Measurements from ENCODE around the gene SULT1E1. TPM values are rescaled to one million over a fixed set of nuclear protein-coding genes. Genes with fewer than 3 reads are reported as not detected.

Gene SULT1E1
- total RNA-seq, 2 experiments from 2014 or later, result not detected

DNA sequence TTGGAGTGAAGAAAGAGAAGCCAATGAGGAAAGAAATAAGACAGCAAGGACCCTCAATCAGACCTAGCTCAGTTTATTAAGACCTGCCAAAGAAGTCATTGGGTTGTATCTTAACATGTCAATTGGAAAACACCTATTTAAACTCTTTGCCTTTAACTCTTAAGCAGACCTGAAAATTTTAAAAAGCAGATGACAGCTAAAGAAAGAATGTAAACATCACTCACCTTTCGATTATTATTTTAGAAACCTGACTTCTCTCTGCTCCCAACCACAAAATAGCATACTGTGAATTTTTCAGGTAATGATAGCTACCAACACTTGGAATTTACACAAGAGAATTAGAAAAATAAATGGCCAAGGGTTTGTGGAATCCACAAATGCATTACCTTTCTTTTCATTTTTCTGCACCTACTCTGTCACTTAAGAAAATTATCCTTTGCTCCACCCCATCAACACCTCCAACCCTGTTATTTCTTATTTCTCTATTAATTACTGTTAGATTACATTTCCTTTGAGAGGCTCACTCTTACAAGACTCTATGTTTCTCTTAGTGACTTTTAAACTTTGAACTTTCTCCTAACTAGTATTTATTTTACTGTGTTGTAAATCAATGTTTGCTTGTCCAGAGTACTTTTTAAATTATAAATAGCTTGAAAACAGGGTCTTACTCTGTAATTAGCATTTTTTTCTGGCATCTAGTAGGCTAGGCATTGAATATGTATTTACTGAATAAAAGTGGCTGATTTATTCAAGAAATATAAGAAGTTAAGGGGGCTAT, 765 bp upstream of the SULT1E1 start:
- ChIA-PET POLR2A (no interaction called here), CTCF (interaction anchor here (1.5 kb wide), 1 partner anchor 21 kb away, joined by 5 read pairs; no protein-coding TSS in a partner anchor)
- TF ChIP-seq, protein P1, sequence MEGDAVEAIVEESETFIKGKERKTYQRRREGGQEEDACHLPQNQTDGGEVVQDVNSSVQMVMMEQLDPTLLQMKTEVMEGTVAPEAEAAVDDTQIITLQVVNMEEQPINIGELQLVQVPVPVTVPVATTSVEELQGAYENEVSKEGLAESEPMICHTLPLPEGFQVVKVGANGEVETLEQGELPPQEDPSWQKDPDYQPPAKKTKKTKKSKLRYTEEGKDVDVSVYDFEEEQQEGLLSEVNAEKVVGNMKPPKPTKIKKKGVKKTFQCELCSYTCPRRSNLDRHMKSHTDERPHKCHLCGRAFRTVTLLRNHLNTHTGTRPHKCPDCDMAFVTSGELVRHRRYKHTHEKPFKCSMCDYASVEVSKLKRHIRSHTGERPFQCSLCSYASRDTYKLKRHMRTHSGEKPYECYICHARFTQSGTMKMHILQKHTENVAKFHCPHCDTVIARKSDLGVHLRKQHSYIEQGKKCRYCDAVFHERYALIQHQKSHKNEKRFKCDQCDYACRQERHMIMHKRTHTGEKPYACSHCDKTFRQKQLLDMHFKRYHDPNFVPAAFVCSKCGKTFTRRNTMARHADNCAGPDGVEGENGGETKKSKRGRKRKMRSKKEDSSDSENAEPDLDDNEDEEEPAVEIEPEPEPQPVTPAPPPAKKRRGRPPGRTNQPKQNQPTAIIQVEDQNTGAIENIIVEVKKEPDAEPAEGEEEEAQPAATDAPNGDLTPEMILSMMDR (IDR thresholded peaks at IDR 0.05), result no peak
- H3K27ac Mint-ChIP-seq, result no peak overlapping the region
- no peak overlapping the region for H3K4me3 Mint-ChIP-seq
- no peaks in the 10 kb centered on the region for H3K36me3 Mint-ChIP-seq (ENCODE audit: low read depth)
- no peak for DNase-seq
- no peaks in the 10 kb centered on the region for H3K4me1 Mint-ChIP-seq (ENCODE audit: low read depth)
- H3K27me3 Mint-ChIP-seq, result no peaks in the 10 kb centered on the region
- intact Hi-C loops (cut with micrococcal nuclease), result no loop called here
- ATAC-seq, result no peak
- H3K9me3 Mint-ChIP-seq, result no peaks in the 10 kb centered on the region

DNA sequence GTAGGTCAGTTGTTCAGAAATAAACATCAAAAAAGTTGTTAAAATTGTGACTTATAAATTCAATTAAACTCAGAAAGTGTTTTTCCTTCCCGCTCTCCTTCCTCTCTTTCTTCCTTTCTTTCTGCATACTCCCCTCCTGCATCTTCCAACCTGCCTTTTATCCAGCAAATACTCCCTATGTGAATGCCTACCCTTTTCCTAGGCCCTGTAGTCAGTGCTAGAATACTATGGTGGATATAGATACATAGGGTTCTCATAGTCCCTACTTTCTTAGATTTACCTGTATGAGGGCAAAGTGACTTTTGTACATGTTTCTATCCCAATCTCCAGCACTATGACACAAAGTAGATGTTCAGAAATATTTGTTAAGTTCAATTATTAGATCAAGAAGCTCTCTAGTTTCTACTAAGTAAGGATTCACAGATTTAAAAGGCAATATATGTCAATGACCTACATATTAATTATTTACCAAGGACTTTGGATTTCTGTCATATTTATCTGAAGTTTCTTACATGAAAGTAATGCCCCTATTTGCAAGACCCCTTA, 732 bp downstream of the SULT1E1 start:
- H3K27ac Mint-ChIP-seq, result no peak overlapping the region
- no peak for DNase-seq
- no peaks in the 10 kb centered on the region for H3K36me3 Mint-ChIP-seq (ENCODE audit: low read depth)
- no peaks in the 10 kb centered on the region for H3K27me3 Mint-ChIP-seq
- ChIA-PET CTCF (no interaction called here), POLR2A (no interaction called here)
- ATAC-seq, result no peak
- no peaks in the 10 kb centered on the region for H3K9me3 Mint-ChIP-seq
- H3K4me1 Mint-ChIP-seq (ENCODE audit: low read depth), result no peaks in the 10 kb centered on the region
- no peak overlapping the region for H3K4me3 Mint-ChIP-seq
- TF ChIP-seq, protein P1 (IDR thresholded peaks at IDR 0.05), result no peak
- intact Hi-C loops (cut with micrococcal nuclease), result no loop called here

DNA sequence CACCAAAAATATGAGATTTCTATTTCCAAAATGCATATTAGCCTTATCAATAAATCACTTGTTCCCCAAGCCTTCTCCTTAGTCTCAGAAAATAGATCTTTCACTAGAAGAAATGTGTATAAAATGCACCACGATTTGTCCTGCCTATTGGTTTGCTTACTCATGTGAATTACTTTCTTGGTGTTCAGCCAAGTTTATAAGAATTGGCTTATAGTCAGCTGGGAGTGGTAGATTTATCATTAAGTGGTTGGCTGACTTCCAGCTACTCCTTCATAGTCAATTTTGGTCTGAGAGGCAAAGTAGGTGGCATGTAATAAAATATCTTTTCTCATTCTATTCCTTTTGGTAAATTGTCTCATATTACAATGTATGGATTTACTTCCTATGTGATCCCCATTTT, 1.3 kb downstream of the SULT1E1 start:
- Mint-ChIP-seq H3K4me1 (ENCODE audit: low read depth) (no peaks in the 10 kb centered on the region), H3K27ac (no peak overlapping the region), H3K9me3 (no peaks in the 10 kb centered on the region), H3K36me3 (ENCODE audit: low read depth) (no peaks in the 10 kb centered on the region), H3K4me3 (no peak overlapping the region), H3K27me3 (no peaks in the 10 kb centered on the region)
- TF ChIP-seq, protein P1 (IDR thresholded peaks at IDR 0.05), result no peak
- ATAC-seq (no peak), DNase-seq (no peak)
- CTCF ChIA-PET, result no interaction called here
- POLR2A ChIA-PET, result no interaction called here
- intact Hi-C loops (cut with micrococcal nuclease), result no loop called here

DNA sequence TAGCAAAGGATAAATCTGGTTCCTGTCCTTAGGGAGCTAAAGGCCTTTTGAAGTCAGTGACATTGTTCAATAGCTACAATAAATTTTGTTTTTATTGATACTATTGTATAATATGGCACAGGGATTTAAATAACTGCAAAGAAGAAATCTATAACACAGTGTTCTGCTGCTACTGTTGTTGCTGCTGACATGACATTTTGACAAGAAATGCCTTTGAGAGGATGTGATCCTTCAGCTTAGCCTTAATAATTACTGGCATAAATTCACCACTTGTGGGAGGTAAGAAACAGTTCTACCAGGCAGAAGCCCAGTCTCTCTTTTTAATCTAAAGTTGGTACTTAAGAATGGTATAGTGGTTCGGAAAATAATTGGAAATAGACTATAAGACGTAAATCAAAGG, 4.1 kb downstream of the SULT1E1 start:
- intact Hi-C loops (cut with micrococcal nuclease), result no loop called here
- CTCF ChIA-PET, result interaction anchor here (1.4 kb wide), 1 partner anchor 32 kb away, joined by 3 read pairs; no protein-coding TSS in a partner anchor
- H3K27me3 Mint-ChIP-seq, result no peaks in the 10 kb centered on the region
- DNase-seq (no peak), ATAC-seq (no peak)
- TF ChIP-seq, protein P1 (IDR thresholded peaks at IDR 0.05), result no peak
- no peak overlapping the region for H3K27ac Mint-ChIP-seq
- H3K4me3 Mint-ChIP-seq, result no peak overlapping the region
- POLR2A ChIA-PET, result interaction anchor here (0.6 kb wide), 1 partner anchor 14 kb away, joined by 3 read pairs; no protein-coding TSS in a partner anchor
- H3K36me3 Mint-ChIP-seq (ENCODE audit: low read depth), result peaks cover 2% of the 10 kb centered on the region
- H3K4me1 Mint-ChIP-seq (ENCODE audit: low read depth), result no peaks in the 10 kb centered on the region
- no peaks in the 10 kb centered on the region for H3K9me3 Mint-ChIP-seq

DNA sequence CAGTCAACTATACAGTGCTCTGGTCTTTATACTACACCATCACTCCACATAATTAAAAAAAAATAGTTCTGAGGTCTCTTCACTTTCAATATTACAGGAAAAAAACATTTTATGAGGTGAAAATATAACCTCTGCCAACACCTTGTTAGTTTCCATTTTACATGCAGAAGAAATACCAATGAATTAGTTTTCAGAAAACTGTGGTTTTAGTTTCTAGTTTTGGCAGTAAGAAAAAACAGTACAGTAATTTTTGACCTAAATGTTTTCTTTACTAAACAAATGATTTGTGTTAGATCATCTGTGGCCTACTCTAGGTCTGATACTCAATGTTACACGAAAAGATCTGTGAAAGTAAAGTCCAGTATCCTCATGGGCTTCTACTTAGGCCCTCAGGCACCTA, 10.0 kb downstream of the SULT1E1 start:
- ChIA-PET POLR2A (no interaction called here), CTCF (no interaction called here)
- intact Hi-C loops (cut with micrococcal nuclease), result no loop called here
- no peak overlapping the region for H3K4me3 Mint-ChIP-seq
- TF ChIP-seq, protein P1 (IDR thresholded peaks at IDR 0.05), result no peak
- H3K4me1 Mint-ChIP-seq (ENCODE audit: low read depth), result peaks cover 4% of the 10 kb centered on the region
- ATAC-seq (peak; percentile 53), DNase-seq (no peak)
- no peak overlapping the region for H3K27ac Mint-ChIP-seq
- peaks cover 2% of the 10 kb centered on the region for H3K36me3 Mint-ChIP-seq (ENCODE audit: low read depth)
- H3K9me3 Mint-ChIP-seq, result no peaks in the 10 kb centered on the region
- no peaks in the 10 kb centered on the region for H3K27me3 Mint-ChIP-seq
